HFF-Myc (cell line): ENCODE results near the gene KCNC1.

Experiments
- DNase-seq: peaks from one replicate; pipeline ENCODE4 v3.0.0-alpha.2; 2011; ENCODE audit warnings: low read depth; ENCODE audit errors: extremely low read depth
- H3K4me3 ChIP-seq: replicated peaks from 2 replicates; pipeline ENCODE4 v1.5.1; 2011; ENCODE audit warnings: low read depth, mild to moderate bottlenecking, control low read depth, low read length
- CTCF ChIP-seq: IDR thresholded peaks from 2 replicates; pipeline ENCODE4 v1.5.1; 2012; ENCODE audit warnings: mild to moderate bottlenecking, low read depth, low read length, control low read depth; ENCODE audit errors: missing control alignments

The KCNC1 gene

GRCh38 chr11:17788084-17788483 lies 53.5 kb downstream of the KCNC1 start:
- H3K4me3 ChIP-seq: no peak overlapping the region
- no peak for TF ChIP-seq CTCF
- DNase-seq: no peak

GRCh38 chr11:17790453-17790852 lies 55.9 kb downstream of the KCNC1 start:
- TF ChIP-seq CTCF: no peak
- H3K4me3 ChIP-seq: no peak overlapping the region
- DNase-seq: no peak

GRCh38 chr11:17791144-17791543 lies 56.6 kb downstream of the KCNC1 start:
- no peak for TF ChIP-seq CTCF
- no peak overlapping the region for H3K4me3 ChIP-seq
- no peak for DNase-seq

GRCh38 chr11:17792161-17792560 lies 57.6 kb downstream of the KCNC1 start:
- no peak for TF ChIP-seq CTCF
- DNase-seq: no peak
- no peak overlapping the region for H3K4me3 ChIP-seq

GRCh38 chr11:17793642-17794170 lies 59.1 kb downstream of the KCNC1 start:
- TF ChIP-seq CTCF: no peak
- no peak overlapping the region for H3K4me3 ChIP-seq
- no peak for DNase-seq

- no peak for DNase-seq
- no peak for TF ChIP-seq CTCF
- no peak overlapping the region for H3K4me3 ChIP-seq
Measured at GRCh38 chr11:17794981-17795380, 60.4 kb downstream of the KCNC1 start.

- no peak for TF ChIP-seq CTCF
- no peak for DNase-seq
- no peak overlapping the region for H3K4me3 ChIP-seq
Measured at GRCh38 chr11:17796154-17796553, 61.6 kb downstream of the KCNC1 start.
